GM19043 (cell line): Measurements from ENCODE around the gene CCDC86.
"Not testable (repeated sequence)": the region's sequence is repeated elsewhere in the genome, so short reads cannot be mapped to it uniquely, and the experiment has no call there.

ENCODE experiments used
- ATAC-seq: cut with Tn5 transposase; IDR thresholded peaks from one replicate; pipeline ENCODE4 v1.9.1; 2021; ENCODE audit warnings: low read depth; ENCODE audit not compliant: unreplicated experiment

The CCDC86 gene, protein sequence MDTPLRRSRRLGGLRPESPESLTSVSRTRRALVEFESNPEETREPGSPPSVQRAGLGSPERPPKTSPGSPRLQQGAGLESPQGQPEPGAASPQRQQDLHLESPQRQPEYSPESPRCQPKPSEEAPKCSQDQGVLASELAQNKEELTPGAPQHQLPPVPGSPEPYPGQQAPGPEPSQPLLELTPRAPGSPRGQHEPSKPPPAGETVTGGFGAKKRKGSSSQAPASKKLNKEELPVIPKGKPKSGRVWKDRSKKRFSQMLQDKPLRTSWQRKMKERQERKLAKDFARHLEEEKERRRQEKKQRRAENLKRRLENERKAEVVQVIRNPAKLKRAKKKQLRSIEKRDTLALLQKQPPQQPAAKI

DNA sequence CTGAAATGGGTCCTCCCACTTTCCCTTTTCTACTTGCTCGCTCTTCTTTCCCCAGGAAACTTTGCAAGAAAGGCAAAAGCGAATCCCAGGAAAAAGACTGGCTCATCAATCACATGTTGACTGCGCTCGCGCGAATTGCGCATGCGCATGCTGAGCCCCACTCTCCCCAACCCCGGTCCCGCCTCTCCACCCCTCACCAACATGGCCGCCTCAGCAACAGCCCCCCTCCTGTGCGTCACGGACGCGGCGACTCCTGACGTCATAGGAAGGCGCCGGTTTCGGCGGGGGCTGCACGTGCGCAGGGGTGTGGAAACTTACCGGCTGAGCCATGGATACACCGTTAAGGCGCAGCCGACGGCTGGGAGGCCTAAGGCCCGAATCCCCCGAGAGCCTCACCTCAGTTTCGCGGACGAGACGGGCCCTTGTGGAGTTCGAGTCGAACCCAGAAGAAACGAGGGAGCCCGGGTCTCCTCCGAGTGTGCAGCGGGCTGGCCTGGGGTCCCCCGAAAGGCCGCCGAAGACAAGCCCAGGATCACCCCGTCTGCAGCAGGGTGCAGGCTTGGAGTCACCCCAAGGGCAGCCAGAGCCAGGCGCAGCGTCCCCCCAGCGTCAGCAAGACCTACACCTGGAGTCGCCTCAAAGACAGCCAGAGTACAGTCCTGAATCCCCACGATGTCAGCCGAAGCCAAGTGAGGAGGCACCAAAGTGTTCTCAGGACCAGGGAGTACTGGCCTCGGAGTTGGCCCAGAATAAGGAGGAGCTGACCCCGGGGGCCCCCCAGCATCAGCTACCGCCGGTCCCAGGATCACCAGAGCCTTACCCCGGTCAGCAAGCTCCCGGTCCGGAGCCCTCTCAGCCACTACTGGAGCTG lies at the start of gene CCDC86:
Gene CCDC86, plus strand, starts transcription at position 317 of the 871 bp plus-strand sequence. Its CDS starts 12 bp downstream, at position 329.
- peak; percentile 77 for ATAC-seq

GRCh38 chr11:60792521-60792920 lies 49.4 kb upstream of the CCDC86 start:
- ATAC-seq = no peak

DNA sequence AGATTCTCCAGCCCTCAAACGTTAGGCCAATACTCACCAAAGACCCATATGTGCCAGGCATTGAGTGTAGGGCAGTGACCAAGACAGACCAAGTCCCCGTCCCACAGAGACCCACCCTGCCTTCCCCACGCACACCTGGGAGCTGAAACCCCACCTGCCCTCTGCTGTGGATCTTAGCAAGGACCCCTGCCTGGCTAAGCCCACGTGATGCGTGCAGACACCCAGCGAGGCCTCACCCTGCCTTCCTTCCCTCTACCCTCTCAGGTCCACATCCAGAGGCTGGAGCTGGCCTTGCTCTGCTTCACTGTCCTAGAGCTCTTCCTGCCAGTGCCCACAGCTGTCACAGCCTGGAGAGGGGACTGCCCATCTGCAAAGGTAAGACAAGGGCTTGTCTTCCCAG lies 46.6 kb upstream of the CCDC86 start:
- no peak for ATAC-seq

- ATAC-seq = no peak
Measured at GRCh38 chr11:60797846-60798630, 43.9 kb upstream of the CCDC86 start.

DNA sequence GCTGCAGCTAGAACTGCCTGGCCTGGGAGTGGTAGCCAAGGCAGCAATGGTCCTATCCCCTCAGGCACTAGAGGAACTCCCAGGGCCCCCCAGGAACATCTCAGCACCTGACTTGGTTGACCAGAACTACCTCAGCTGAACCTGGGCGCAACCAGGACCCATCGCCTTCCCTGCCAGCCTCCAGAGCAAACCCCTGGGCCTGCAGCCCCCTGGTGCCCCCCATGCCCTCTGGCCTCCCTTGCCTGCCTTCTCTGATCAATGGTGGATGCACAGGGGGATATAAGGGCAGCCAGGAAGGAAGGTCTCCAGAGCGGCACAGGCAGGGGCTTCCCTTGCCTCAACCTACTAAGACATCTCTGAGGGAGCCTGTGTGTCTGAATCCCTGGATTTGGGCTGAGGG lies 43.3 kb upstream of the CCDC86 start:
- no peak for ATAC-seq

- no peak for ATAC-seq
Measured at GRCh38 chr11:60801194-60801593, 40.7 kb upstream of the CCDC86 start.

DNA sequence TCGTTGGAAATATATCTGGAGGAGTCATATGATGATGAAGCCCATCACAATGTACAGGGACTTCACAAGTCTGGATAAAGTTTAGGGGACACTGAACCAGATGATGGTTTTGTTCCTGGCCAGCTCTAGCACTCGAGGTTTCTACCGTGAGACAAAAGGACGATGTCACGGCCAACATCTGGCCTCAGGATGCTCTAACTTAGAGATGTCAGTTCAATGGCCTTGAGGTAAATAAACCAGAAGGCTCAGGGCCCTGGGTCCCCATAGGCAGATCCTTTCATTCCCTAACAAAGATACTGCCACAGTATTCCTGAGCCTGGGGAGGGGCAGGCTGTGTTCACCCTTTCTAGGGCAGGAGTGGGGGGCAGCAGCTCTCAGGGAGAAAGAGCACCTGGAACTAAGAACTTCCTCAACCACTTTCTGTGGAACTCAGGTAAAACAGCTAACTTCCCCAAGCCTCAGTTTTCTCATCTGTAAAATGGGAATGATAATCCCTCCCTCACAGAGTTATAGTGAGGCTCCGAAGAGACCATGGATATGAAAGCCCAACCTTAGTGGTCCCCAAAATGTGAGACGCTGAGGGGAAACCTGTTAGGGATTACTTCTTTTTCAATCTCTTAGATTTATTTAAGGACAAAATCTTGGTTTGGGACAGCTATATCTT lies 38.5 kb upstream of the CCDC86 start:
- ATAC-seq = no peak

DNA sequence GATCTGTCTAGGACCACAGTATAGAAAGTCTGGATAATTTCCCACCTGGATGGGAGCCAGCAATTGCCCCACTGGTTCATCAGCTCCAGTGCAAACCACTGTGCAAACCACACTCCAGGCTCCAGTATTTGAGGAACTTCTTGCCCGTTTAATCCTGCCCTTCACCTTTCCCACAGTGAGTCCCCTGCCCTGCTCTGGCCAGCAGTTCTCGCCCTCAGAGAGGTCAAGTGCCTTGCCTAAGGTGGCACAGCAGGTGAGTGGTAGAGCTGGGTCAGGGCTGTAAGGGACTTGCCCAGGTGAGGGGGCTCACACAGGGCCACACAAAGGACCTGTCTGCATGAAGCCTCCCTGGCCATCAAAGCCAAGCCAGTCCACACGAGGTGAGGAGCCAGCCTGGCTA lies 32.7 kb upstream of the CCDC86 start:
- no peak for ATAC-seq

DNA sequence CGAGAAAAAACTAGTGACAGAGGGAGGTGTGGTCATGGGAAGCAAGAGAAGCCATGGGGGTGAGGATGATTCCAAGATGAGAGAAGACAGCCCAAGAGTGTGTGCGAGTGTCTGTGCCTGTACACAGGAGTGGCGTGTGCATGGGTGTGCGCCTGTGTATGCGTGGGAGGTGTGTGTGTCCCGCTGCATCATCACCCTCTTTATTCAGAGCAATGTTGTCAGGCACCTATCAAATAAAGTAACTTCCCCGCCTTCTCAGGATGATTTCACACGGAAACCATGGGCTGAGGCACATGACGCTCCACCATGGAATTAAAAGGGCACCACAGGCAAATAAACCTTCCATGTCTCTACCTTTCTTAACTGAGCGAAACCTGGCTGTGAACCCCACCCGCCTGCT lies 32.2 kb upstream of the CCDC86 start:
- ATAC-seq = no peak

GRCh38 chr11:60810151-60810550 lies 31.8 kb upstream of the CCDC86 start:
- no peak for ATAC-seq

DNA sequence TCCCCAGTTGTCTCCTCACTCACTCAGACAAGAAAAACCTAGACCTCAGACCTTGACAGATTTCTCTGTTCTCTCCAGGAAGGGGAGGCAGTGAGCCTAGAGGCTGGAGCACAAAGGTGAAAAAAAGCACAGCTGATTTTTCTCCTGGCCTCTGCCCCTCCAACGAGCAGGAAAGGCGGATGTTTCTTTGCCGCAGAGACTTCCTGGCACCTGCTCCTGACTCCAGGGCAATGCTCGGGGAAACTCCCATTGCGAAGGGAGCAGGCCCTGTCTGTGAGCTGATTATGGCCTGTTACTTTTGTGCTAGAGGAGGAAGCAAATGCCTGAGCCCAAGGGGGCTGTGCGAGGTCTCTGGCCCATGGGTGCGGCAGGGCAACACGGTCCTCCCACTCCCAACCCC lies 31.3 kb upstream of the CCDC86 start:
- ATAC-seq = no peak

DNA sequence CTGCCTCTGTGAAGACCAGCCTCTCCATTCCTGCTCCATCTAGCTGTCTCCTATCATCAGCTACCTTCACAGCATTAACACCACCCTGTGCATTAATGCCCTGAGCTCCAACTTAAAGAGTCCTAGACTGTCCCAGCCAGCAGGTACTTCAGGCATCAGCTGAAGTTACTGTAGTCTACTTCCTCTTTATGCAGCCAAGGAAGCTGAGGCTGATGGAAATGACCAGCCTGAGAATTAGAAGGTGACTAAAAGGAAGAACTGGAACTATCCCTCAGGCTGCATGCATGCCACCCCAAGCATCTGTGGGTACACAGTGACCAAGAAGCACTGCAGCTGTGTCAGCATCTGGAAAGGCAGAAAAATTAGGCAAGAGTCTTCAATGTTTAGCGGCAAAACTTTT lies 28.6 kb upstream of the CCDC86 start:
- no peak for ATAC-seq

GRCh38 chr11:60814112-60814511 lies 27.8 kb upstream of the CCDC86 start:
- ATAC-seq = no peak

DNA sequence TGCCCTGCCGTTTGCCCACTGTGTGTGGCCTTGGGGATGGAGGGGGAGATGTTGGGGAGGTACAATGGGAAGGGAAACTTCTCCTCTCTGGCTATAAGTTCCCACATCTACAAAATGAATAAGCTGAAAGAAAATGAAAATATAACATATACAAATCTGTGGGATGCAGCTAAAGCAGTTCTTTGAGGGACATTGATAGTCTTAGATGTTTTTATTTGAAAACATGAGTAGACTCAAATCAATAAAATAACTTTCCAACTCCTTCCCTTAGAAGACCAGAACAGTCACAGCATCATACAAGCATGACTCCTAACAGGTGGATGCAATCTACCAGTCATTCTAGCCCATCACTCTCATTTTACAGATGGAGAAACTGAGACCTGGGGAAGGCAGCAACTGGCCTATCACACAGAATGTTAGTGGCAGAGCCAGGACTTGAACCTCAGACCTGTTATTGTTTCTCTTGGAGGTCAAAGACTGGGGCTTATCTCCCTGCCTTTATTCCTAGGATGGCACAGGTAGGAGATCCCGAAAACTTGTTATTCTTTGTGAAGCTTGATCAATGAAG lies 25.2 kb upstream of the CCDC86 start:
- ATAC-seq = no peak

GRCh38 chr11:60818057-60818456 lies 23.9 kb upstream of the CCDC86 start:
- ATAC-seq = no peak

- no peak for ATAC-seq
Measured at GRCh38 chr11:60821827-60822599, 19.9 kb upstream of the CCDC86 start.

GRCh38 chr11:60823745-60824306 lies 18.1 kb upstream of the CCDC86 start:
- ATAC-seq = not testable (repeated sequence)

GRCh38 chr11:60825118-60825517 lies 16.8 kb upstream of the CCDC86 start:
- no peak for ATAC-seq

- ATAC-seq = no peak
Measured at GRCh38 chr11:60825790-60826189, 16.1 kb upstream of the CCDC86 start.
